ENCODE results near the gene POLD3. TPM values are rescaled to one million over a fixed set of nuclear protein-coding genes. Genes with fewer than 3 reads are reported as not detected.
"Not testable (repeated sequence)": the region's sequence is repeated elsewhere in the genome, so short reads cannot be mapped to it uniquely, and the experiment has no call there.

POLD3 gene
- polyA plus RNA-seq, 2 of the 4 experiments (the other 2 are of a cell fraction) = 20.7 to 36.3 TPM

DNA sequence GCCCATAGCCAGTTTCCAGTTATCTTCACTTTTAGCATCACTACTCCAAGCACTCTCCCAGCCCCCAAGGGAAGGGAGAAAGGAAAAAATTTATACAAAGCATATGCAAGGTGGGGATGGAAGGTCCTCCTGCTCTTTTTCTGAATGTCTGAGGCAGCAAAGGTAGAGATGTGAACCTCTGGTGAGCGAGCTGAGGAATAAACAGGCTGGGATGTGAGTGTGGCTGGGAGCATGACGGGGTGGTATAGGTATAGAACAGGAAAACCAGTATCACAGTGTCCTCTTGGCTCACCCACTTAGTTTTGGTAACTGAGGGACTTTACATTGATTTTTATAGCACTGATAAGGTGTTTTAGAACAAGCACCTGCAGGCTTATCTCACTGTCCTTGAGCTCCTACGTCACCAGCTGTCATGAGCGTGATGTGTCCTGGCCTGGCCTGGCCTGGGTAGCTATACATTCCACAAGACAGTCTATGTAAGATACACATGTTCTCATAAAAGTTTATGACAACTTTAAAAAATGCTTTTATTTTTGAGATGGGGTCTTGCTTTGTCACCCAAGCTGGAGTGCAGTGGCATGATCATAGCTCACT is 10.3 kb upstream of the POLD3 start:
- DNase-seq (ENCODE audit: low read depth in 1 of 2, low spot score in 1 of 2) (no peak), ATAC-seq (no peak), FAIRE-seq (no peak)
- WGBS (ENCODE audit: missing lambda C conversion rate) = 85% methylated on average over 4 of the region's 4 CpGs
- ChIA-PET POLR2A (no interaction called here), CTCF (interaction anchor here (0.7 to 4.4 kb wide), 6 partner anchors 11 to 289 kb away, joined by 3 to 30 read pairs (median 4); partner anchors contain the start of gene POLD3)
- TF ChIP-seq, protein P1, sequence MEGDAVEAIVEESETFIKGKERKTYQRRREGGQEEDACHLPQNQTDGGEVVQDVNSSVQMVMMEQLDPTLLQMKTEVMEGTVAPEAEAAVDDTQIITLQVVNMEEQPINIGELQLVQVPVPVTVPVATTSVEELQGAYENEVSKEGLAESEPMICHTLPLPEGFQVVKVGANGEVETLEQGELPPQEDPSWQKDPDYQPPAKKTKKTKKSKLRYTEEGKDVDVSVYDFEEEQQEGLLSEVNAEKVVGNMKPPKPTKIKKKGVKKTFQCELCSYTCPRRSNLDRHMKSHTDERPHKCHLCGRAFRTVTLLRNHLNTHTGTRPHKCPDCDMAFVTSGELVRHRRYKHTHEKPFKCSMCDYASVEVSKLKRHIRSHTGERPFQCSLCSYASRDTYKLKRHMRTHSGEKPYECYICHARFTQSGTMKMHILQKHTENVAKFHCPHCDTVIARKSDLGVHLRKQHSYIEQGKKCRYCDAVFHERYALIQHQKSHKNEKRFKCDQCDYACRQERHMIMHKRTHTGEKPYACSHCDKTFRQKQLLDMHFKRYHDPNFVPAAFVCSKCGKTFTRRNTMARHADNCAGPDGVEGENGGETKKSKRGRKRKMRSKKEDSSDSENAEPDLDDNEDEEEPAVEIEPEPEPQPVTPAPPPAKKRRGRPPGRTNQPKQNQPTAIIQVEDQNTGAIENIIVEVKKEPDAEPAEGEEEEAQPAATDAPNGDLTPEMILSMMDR (IDR thresholded peaks at IDR 0.05) = no peak
- TF ChIP-seq, protein P2, sequence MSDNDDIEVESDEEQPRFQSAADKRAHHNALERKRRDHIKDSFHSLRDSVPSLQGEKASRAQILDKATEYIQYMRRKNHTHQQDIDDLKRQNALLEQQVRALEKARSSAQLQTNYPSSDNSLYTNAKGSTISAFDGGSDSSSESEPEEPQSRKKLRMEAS (IDR thresholded peaks at IDR 0.05) = no peak
- no peak for TF ChIP-seq CEBPB (IDR thresholded peaks at IDR 0.05)
- TF ChIP-seq, protein P3, sequence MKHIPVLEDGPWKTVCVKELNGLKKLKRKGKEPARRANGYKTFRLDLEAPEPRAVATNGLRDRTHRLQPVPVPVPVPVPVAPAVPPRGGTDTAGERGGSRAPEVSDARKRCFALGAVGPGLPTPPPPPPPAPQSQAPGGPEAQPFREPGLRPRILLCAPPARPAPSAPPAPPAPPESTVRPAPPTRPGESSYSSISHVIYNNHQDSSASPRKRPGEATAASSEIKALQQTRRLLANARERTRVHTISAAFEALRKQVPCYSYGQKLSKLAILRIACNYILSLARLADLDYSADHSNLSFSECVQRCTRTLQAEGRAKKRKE (CRISPR knock-in tag; IDR thresholded peaks at IDR 0.05; ENCODE audit: low read depth) = no peak
- TF ChIP-seq, protein P4, sequence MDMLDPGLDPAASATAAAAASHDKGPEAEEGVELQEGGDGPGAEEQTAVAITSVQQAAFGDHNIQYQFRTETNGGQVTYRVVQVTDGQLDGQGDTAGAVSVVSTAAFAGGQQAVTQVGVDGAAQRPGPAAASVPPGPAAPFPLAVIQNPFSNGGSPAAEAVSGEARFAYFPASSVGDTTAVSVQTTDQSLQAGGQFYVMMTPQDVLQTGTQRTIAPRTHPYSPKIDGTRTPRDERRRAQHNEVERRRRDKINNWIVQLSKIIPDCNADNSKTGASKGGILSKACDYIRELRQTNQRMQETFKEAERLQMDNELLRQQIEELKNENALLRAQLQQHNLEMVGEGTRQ (IDR thresholded peaks at IDR 0.05) = no peak
- TF ChIP-seq CBX8 (IDR thresholded peaks at IDR 0.05) = no peak
- no peak for TF ChIP-seq RFX5 (IDR thresholded peaks at IDR 0.05)
- TF ChIP-seq, protein P5, sequence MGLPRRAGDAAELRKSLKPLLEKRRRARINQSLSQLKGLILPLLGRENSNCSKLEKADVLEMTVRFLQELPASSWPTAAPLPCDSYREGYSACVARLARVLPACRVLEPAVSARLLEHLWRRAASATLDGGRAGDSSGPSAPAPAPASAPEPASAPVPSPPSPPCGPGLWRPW (IDR thresholded peaks at IDR 0.05) = no peak
- no peak for TF ChIP-seq CHD4 (IDR thresholded peaks at IDR 0.05; ENCODE audit: borderline replicate concordance)
- TF ChIP-seq SMC3 (IDR thresholded peaks at IDR 0.05) = no peak
- Histone ChIP-seq H3K27ac (no peak overlapping the region), H3K4me3 (no peak overlapping the region), H3K4me1 (no peaks in the 10 kb centered on the region), H3K9me3 (no peaks in the 10 kb centered on the region), H3K4me2 (no peak overlapping the region)

DNA sequence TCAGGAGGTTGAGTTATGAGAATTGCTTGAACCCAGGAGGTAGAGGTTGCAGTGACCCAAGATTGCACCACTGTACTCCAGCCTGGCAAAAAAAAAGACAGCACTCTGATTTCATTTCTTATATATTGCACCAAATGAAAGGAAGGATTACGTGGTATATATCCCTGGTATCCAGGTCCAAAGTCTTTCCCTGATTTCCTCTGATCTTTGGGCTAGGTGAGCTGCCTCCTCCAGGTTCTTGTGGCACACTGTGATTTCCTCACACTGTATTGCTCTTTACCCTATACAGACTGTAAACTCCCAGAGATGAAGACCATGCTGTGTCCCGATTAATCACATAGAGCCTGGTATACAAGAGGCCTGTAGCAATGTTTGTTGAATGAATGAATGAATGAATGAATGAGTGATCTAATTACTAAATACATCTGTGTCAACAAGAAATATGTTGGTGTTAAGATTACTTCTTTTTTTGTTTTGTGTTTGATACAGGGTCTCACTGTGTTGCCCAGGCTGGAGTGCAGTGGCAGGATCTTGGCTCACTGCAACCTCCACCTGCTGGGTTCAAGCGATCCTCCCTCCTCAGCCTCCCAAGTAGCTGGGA is 9.3 kb upstream of the POLD3 start:
- TF ChIP-seq CBX8 (IDR thresholded peaks at IDR 0.05) = no peak
- TF ChIP-seq ESRRA (IDR thresholded peaks at IDR 0.05; ENCODE audit: borderline replicate concordance, low read length) = no peak
- no peak for TF ChIP-seq CHD4 (IDR thresholded peaks at IDR 0.05; ENCODE audit: borderline replicate concordance)
- TF ChIP-seq ZNF302 (CRISPR knock-in tag; IDR thresholded peaks at IDR 0.05) = no peak
- no peak for TF ChIP-seq SMC3 (IDR thresholded peaks at IDR 0.05)
- ChIA-PET POLR2A (no interaction called here), CTCF (interaction anchor here (1.3 to 4.4 kb wide), 2 partner anchors 12 to 144 kb away, joined by 4 to 30 read pairs; no protein-coding TSS in a partner anchor)
- no peak overlapping the region for H3K4me2 ChIP-seq
- H3K4me1 ChIP-seq = no peaks in the 10 kb centered on the region
- no peak overlapping the region for H3K27ac ChIP-seq
- FAIRE-seq (no peak), ATAC-seq (no peak), DNase-seq (ENCODE audit: low read depth in 1 of 2, low spot score in 1 of 2) (no peak)
- H3K9me3 ChIP-seq = no peaks in the 10 kb centered on the region
- WGBS (ENCODE audit: missing lambda C conversion rate) = 47% methylated on average over 3 of the region's 3 CpGs
- no peak overlapping the region for H3K4me3 ChIP-seq

DNA sequence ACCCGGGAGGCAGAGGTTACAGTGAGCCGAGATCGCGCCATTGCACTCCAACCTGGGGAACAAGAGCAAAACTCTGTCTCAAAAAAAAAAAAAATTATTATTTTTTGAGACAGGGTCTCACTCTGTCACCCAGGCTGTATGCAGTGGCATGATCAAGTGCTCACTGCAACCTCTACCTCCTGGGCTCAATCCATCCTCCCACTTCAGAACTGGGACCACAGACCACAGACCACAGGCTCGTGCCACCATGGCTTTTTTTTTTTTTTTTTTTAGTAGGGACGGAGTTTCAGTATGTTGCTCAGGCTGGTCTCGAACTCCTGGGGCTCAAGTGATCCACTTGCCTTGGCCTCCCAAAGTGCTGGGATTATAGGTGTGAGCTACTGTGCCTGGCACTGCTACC is 1.9 kb upstream of the POLD3 start:
- H3K27ac ChIP-seq; H3K4me3 ChIP-seq; H3K4me2 ChIP-seq; FAIRE-seq; DNase-seq (ENCODE audit: low read depth in 1 of 2, low spot score in 1 of 2); ATAC-seq; CTCF ChIA-PET; H3K9me3 ChIP-seq: not testable (repeated sequence)
- WGBS (ENCODE audit: missing lambda C conversion rate) = 85% methylated on average over 7 of the region's 7 CpGs
- POLR2A ChIA-PET = interaction anchor here (0.6 to 3.0 kb wide), 2 partner anchors 91 to 97 kb away, joined by 3 to 19 read pairs; partner anchors contain the start of gene LIPT2
- peaks cover 18% of the 10 kb centered on the region; the same call in 2 of the 3 replicates for H3K4me1 ChIP-seq

DNA sequence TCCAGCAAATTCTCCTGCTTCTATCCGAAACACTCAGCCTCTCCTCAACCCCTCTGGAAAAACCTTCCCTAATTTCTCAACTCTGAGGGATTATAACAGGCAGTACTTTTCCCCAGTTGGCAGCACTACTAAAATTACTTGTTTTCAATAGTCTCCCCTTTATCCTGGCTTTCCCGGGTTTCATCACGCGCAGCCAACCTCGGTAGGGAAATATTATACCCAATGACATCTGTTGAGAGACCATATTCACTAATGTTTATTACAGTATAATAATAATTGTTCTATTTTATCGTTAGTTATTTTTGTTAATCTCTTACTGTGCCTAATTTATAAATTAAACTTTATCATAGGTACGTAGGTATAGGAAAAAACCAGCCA is 330 bp upstream of the POLD3 start:
- Histone ChIP-seq H3K27ac (peak overlapping the region; percentile 94 to 98), H3K4me2 (peak overlapping the region; percentile 79), H3K9me3 (no peaks in the 10 kb centered on the region), H3K4me3 (peak overlapping the region; percentile 98), H3K4me1 (peaks cover 18% of the 10 kb centered on the region; the same call in 2 of the 3 replicates)
- ChIA-PET CTCF (interaction anchor here (0.9 to 2.0 kb wide), 6 partner anchors 10 to 148 kb away, joined by 4 to 8 read pairs (median 4); no protein-coding TSS in a partner anchor), POLR2A (interaction anchor here (0.6 to 3.0 kb wide), 3 partner anchors 12 to 507 kb away, joined by 3 to 19 read pairs (median 8); partner anchors contain the start of gene LIPT2)
- no peak for FAIRE-seq
- ATAC-seq = peak; percentile 46 to 58; a peak in 3 of 6 replicates
- 13% methylated on average over 7 of the region's 7 CpGs for WGBS (ENCODE audit: missing lambda C conversion rate)
- DNase-seq (ENCODE audit: low read depth in 1 of 2, low spot score in 1 of 2) = no peak
- TF ChIP-seq ZNF302 (CRISPR knock-in tag; IDR thresholded peaks at IDR 0.05) (no peak), RFX5 (IDR thresholded peaks at IDR 0.05) (no peak), MAZ (IDR thresholded peaks at IDR 0.05; ENCODE audit: borderline replicate concordance, low read depth, low read length) (no peak), HOXB13 (CRISPR knock-in tag; IDR thresholded peaks at IDR 0.05; ENCODE audit: low read depth) (no peak), FOXS1 (CRISPR knock-in tag; IDR thresholded peaks at IDR 0.05) (no peak), POLR2A (IDR thresholded peaks at IDR 0.05; ENCODE audit: low read length) (no peak), NFE2L2 (conservative IDR thresholded peaks at IDR 0.05; ENCODE audit: low read length) (no peak), RARB (CRISPR knock-in tag; IDR thresholded peaks at IDR 0.05) (no peak), CBX8 (IDR thresholded peaks at IDR 0.05) (no peak), HOXA7 (CRISPR knock-in tag; IDR thresholded peaks at IDR 0.05) (no peak)
- TF ChIP-seq, protein P6, sequence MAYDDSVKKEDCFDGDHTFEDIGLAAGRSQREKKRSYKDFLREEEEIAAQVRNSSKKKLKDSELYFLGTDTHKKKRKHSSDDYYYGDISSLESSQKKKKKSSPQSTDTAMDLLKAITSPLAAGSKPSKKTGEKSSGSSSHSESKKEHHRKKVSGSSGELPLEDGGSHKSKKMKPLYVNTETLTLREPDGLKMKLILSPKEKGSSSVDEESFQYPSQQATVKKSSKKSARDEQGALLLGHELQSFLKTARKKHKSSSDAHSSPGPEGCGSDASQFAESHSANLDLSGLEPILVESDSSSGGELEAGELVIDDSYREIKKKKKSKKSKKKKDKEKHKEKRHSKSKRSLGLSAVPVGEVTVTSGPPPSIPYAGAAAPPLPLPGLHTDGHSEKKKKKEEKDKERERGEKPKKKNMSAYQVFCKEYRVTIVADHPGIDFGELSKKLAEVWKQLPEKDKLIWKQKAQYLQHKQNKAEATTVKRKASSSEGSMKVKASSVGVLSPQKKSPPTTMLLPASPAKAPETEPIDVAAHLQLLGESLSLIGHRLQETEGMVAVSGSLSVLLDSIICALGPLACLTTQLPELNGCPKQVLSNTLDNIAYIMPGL (CRISPR knock-in tag; IDR thresholded peaks at IDR 0.05; ENCODE audit: borderline replicate concordance) = no peak
- TF ChIP-seq, protein P7, sequence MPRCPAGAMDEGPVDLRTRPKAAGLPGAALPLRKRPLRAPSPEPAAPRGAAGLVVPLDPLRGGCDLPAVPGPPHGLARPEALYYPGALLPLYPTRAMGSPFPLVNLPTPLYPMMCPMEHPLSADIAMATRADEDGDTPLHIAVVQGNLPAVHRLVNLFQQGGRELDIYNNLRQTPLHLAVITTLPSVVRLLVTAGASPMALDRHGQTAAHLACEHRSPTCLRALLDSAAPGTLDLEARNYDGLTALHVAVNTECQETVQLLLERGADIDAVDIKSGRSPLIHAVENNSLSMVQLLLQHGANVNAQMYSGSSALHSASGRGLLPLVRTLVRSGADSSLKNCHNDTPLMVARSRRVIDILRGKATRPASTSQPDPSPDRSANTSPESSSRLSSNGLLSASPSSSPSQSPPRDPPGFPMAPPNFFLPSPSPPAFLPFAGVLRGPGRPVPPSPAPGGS (IDR thresholded peaks at IDR 0.05) = no peak

Data from A549 (cell line).